GM12878 (cell line): Measurements from ENCODE around the gene CABLES1. TPM values are rescaled to one million over a fixed set of nuclear protein-coding genes. Genes with fewer than 3 reads are reported as not detected.

Experiments
- ATAC-seq: fragments of 200-7000 bp; cut with Tn5 transposase; 3 replicates; pipeline ENCODE4 v1.9.1; 2020; ENCODE audit warnings: mild to moderate bottlenecking, moderate library complexity
- BruUV-seq: library from RNA; stranded (reverse); fragments of 400-500 nt; replicated peaks from 2 replicates; lab custom pipeline; 2021; lab: Mats Ljungman, UMichigan
- CTCF ChIA-PET: fragments of 300-600 bp; sonication (Branson Sonifier 250); formaldehyde crosslinking; extraction: SDS; loops from one replicate; lab custom pipeline; 2021; ENCODE audit warnings: inconsistent platforms; lab: Yijun Ruan, JAX
- POLR2A ChIA-PET: fragments of 350-600 bp; formaldehyde crosslinking; extraction: SDS; loops from one replicate; lab custom pipeline; 2021; ENCODE audit warnings: inconsistent platforms; lab: Charles Lee
- RAD21 ChIA-PET: fragments of 300-600 bp; sonication (Branson Sonifier 250); formaldehyde crosslinking; loops from one replicate; lab custom pipeline; 2023; ENCODE audit warnings: antibody characterized with exemption; ENCODE audit not compliant: unreplicated experiment; lab: Charles Lee
- SMC1A ChIA-PET: fragments of 300-600 bp; sonication (Branson Sonifier 250); formaldehyde crosslinking; loops from one replicate; lab custom pipeline; 2023; ENCODE audit not compliant: unreplicated experiment, uncharacterized antibody; lab: Charles Lee
- DNase-seq: peaks from one replicate; pipeline ENCODE4 v3.0.0-alpha.2; 2011; ENCODE audit warnings: low read depth, low spot score
- FAIRE-seq: peaks from 3 replicates; lab custom pipeline; 2011; peaks lifted over from hg19 to GRCh38; lab: Jason Lieb, UNC
- H2AFZ ChIP-seq: 2 replicates; pipeline ENCODE4 v1.6.0; 2011; ENCODE audit warnings: low read depth, low read length, control low read depth; ENCODE audit not compliant: control insufficient read depth
- H3K27ac ChIP-seq: 2 replicates; pipeline ENCODE4 v1.5.1; 2011; ENCODE audit warnings: control low read depth; ENCODE audit not compliant: control insufficient read depth, insufficient read depth
- H3K27me3 ChIP-seq, 2 experiments: replicated peaks in 1 of 2; 2 replicates each; pipeline versions ENCODE4 v1.6.0 to v1.6.1; 2011; ENCODE audit warnings: low read length in 1 of 2; ENCODE audit not compliant: control insufficient read depth in 2 of 2, insufficient read depth in 2 of 2
- H3K36me3 ChIP-seq, 2 experiments: 2 replicates each; pipeline ENCODE4 v1.5.1; 2011; ENCODE audit warnings: low read length in 1 of 2; ENCODE audit not compliant: control insufficient read depth in 2 of 2, insufficient read depth in 2 of 2
- H3K4me1 ChIP-seq: 2 replicates; pipeline ENCODE4 v1.6.1; 2011; ENCODE audit warnings: mild to moderate bottlenecking, low read length, moderate library complexity, mixed read lengths; ENCODE audit not compliant: control insufficient read depth, insufficient read depth
- H3K4me2 ChIP-seq: 2 replicates; pipeline ENCODE4 v1.6.0; 2011; ENCODE audit warnings: control low read depth; ENCODE audit not compliant: control insufficient read depth, insufficient read depth
- H3K4me3 ChIP-seq: fragments of 200-600 bp; sonication (generic); 2 replicates; pipeline ENCODE4 v1.5.1; 2016
- H3K79me2 ChIP-seq: 2 replicates; pipeline ENCODE4 v1.6.0; 2011; ENCODE audit warnings: low read length; ENCODE audit not compliant: control insufficient read depth, insufficient read depth
- H3K9ac ChIP-seq: 2 replicates; pipeline ENCODE4 v1.8.0; 2011; ENCODE audit warnings: low read length, control low read depth, mixed read lengths; ENCODE audit not compliant: control insufficient read depth, insufficient read depth
- H3K9me3 ChIP-seq: replicated peaks from 3 replicates; pipeline ENCODE4 v1.5.1; 2011; ENCODE audit warnings: mild to moderate bottlenecking, low read length; ENCODE audit not compliant: control insufficient read depth, insufficient read depth
- H4K20me1 ChIP-seq: 2 replicates; pipeline ENCODE4 v1.6.0; 2011; ENCODE audit not compliant: control insufficient read depth, insufficient read depth
- CEBPB ChIP-seq, 2 experiments: fragments of 150-350 bp in 1 of 2; IDR thresholded peaks; 2 replicates each; pipeline ENCODE4 v1.6.1; 2012 to 2014; ENCODE audit warnings: low read depth in 2 of 2, low read length in 2 of 2, borderline replicate concordance in 1 of 2, inconsistent platforms in 1 of 2
- CHD1 ChIP-seq: IDR thresholded peaks from 2 replicates; pipeline ENCODE4 v1.6.1; 2012; ENCODE audit warnings: low read depth, low read length, improper control_type of control experiment
- CHD4 ChIP-seq: fragments of 200-600 bp; sonication (generic); IDR thresholded peaks from 2 replicates; pipeline ENCODE4 v1.6.1; 2016; ENCODE audit warnings: mild to moderate bottlenecking
- CREM ChIP-seq: IDR thresholded peaks from 2 replicates; pipeline ENCODE4 v1.6.1; 2014; ENCODE audit warnings: antibody characterized with exemption, low read depth
- E2F4 ChIP-seq: IDR thresholded peaks from 2 replicates; pipeline ENCODE4 v1.6.1; 2012; ENCODE audit warnings: low read depth, low read length, improper control_type of control experiment
- EED ChIP-seq: sonication (generic); IDR thresholded peaks from 2 replicates; pipeline ENCODE4 v1.6.1; 2016; ENCODE audit warnings: antibody characterized with exemption, low read depth
- FOXM1 ChIP-seq: IDR thresholded peaks from 2 replicates; pipeline ENCODE4 v1.6.1; 2012; ENCODE audit warnings: low read depth, mild to moderate bottlenecking, inconsistent platforms, low read length, moderate library complexity
- IRF4 ChIP-seq: IDR thresholded peaks from 2 replicates; pipeline ENCODE4 v1.6.1; 2011; ENCODE audit warnings: low read depth, low read length
- KAT2A ChIP-seq: conservative IDR thresholded peaks from 2 replicates; pipeline ENCODE4 v1.6.1; 2011; ENCODE audit warnings: low read depth, low read length; ENCODE audit not compliant: control insufficient read depth
- KLF5 ChIP-seq: fragments of 450-650 bp; IDR thresholded peaks from 2 replicates; pipeline ENCODE4 v1.6.1; 2014; ENCODE audit warnings: mild to moderate bottlenecking; ENCODE audit not compliant: partially characterized antibody
- MEF2A ChIP-seq: IDR thresholded peaks from 2 replicates; pipeline ENCODE4 v1.6.1; 2011; ENCODE audit warnings: low read depth, mild to moderate bottlenecking, low read length, moderate library complexity; ENCODE audit not compliant: insufficient read depth
- PML ChIP-seq: IDR thresholded peaks from 2 replicates; pipeline ENCODE4 v1.6.1; 2012; ENCODE audit warnings: low read length, inconsistent platforms
- SPI1 ChIP-seq: IDR thresholded peaks from 2 replicates; pipeline ENCODE4 v1.6.1; 2011; ENCODE audit warnings: low read depth, mild to moderate bottlenecking, low read length, moderate library complexity, borderline replicate concordance; ENCODE audit not compliant: insufficient read depth
- SRF ChIP-seq, 2 experiments: IDR thresholded peaks; 2 replicates each; pipeline ENCODE4 v1.6.1; 2011; ENCODE audit warnings: low read depth in 2 of 2, low read length in 2 of 2, mild to moderate bottlenecking in 1 of 2, moderate library complexity in 1 of 2
- STAT3 ChIP-seq: IDR thresholded peaks from 2 replicates; pipeline ENCODE4 v1.6.1; 2011; ENCODE audit warnings: low read depth, low read length, improper control_type of control experiment
- TBL1XR1 ChIP-seq: IDR thresholded peaks from 2 replicates; pipeline ENCODE4 v1.6.1; 2012; ENCODE audit warnings: low read depth, low read length, improper control_type of control experiment
- ZZZ3 ChIP-seq: IDR thresholded peaks from 2 replicates; pipeline ENCODE4 v1.6.1; 2011; ENCODE audit warnings: low read depth; ENCODE audit not compliant: control insufficient read depth, insufficient read length
- WGBS: methylation state at CpG from one replicate; pipeline ENCODE4 v1.1.6; 2016; ENCODE audit warnings: low lambda C conversion rate; ENCODE audit not compliant: insufficient replicate concordance, insufficient coverage; ENCODE audit errors: missing lambda C conversion rate; 5-methylcytosine and 5-hydroxymethylcytosine counted together
- in situ Hi-C: fragments of 300-500 bp; cut with MboI; formaldehyde crosslinking; loops from 9 replicates; pipeline ENCODE4 v1.14.3; 2018; ENCODE audit warnings: mixed read lengths
- intact Hi-C: fragments of 100-400 bp; cut with micrococcal nuclease; formaldehyde crosslinking; loops from one replicate; pipeline ENCODE4 v1.14.2; 2022; ENCODE audit not compliant: unreplicated experiment
- polyA plus RNA-seq, 11 experiments: library from polyadenylated mRNA; depleted of rRNA in 4 of 11; unstranded in 6 of 11; stranded (reverse) in 5 of 11; fragments of >200 nt; fragmentation: Nextera tagmentation in 4 of 11; fragmentation: Illumina TruSeq in 1 of 11; extraction: Ambion mirVana in 4 of 11; extraction: Trizol in 1 of 11; gene quantifications; 1 replicate in 1 of 11; 2 replicates in 10 of 11; pipeline versions ENCODE4 v1.2.1 to v1.2.3, GENCODE V29; 2011 to 2016; ENCODE audit warnings: inconsistent platforms in 2 of 11, missing spikeins in 2 of 11, low read depth in 1 of 11
- total RNA-seq, 4 experiments: library from RNA; depleted of rRNA in 3 of 4; stranded (reverse); fragments of >200 nt in 3 of 4; fragmentation: Illumina TruSeq in 1 of 4; extraction: Trizol in 1 of 4; gene quantifications; 2 replicates each; pipeline versions ENCODE4 v1.2.1 to v1.2.3, GENCODE V29; 2013 to 2021
- TF ChIP-seq, protein P1 (sequence below): IDR thresholded peaks from 2 replicates; pipeline ENCODE4 v1.6.1; 2011; ENCODE audit warnings: low read depth, low read length, improper control_type of control experiment, borderline replicate concordance

Gene CABLES1
- total and polyA plus RNA-seq, 10 of the 15 experiments (the other 5 are each of a cell fraction or from before 2014, with no cell fraction given), result 2.9 to 27.2 (median 8.2) TPM

DNA sequence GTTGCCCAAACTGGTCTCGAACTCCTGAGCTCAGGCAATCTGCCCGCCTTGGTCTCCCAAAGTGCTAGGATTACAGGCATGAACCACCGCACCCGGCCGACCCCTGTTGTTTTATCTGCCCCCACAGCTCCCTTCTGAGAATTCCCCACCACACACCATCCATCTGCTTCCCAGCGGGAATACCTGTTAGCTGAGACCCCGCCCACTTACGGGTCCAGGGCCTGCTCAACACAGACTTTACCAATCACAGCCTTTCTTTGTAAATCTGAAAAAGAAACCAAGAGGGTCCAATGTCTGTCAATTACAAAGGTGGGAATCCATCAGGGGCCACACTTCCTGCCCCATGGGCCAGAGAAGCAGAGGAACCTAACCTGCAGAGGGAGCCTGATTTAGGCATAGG is 14.2 kb upstream of the CABLES1 start (continued):
- TF ChIP-seq, protein P1, sequence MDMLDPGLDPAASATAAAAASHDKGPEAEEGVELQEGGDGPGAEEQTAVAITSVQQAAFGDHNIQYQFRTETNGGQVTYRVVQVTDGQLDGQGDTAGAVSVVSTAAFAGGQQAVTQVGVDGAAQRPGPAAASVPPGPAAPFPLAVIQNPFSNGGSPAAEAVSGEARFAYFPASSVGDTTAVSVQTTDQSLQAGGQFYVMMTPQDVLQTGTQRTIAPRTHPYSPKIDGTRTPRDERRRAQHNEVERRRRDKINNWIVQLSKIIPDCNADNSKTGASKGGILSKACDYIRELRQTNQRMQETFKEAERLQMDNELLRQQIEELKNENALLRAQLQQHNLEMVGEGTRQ, result no peak
- no peak for TF ChIP-seq SRF (IDR thresholded peaks at IDR 0.05; ENCODE audit: low read depth in 2 of 2, low read length in 2 of 2)
- TF ChIP-seq CREM, result no peak
- TF ChIP-seq STAT3, result no peak
- TF ChIP-seq MEF2A, result no peak

DNA sequence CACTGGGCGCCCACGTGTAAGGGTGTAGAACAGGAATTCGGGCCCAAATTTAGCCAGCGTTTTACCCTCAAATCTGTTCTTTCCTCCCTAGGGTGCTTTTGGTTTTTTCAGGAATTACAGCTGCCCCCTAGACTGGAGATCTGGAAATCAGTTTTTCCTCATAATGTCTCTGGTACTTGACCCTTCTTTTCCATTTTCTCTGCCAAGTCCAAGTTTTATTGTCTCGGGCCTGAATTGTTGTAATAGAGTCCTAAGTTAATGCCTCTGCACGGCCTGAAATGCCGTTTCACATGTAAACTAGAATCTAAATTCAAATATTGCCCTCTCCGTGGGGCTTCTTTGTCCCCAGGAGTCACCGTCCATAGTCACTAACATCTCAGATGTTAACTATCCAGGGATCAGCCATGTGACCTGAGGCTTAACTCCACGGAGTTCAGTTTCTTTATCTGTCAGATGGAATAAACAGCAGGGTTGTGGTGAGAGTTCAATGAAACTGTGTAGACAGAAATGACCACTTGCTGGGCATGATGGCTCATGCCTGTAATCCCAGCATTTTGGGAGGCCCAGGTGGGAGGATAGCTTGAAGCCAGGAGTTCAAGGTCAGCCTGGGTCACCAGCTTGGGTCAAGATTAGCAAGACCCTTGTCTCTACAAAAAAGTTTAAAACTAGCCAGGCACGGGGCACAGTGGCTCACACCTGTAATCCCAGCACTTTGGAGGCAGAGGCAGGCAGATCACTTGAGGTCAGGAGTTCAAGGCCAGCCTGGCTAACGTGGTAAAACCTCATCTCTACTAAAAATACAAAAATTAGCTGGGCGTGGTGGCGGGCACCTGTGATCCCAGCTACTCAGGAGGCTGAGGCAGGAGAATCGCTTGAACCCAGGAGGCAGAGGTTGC is 12.7 kb upstream of the CABLES1 start:
- RAD21 ChIA-PET, result no interaction called here

More for the DNA sequence above, 12.7 kb upstream of the CABLES1 start:
- Histone ChIP-seq H3K4me2 (no peak overlapping the region), H2AFZ (no peak overlapping the region), H3K9me3 (no peaks in the 10 kb centered on the region), H3K9ac (no peak overlapping the region), H3K27ac (no peak overlapping the region), H3K4me3 (no peak overlapping the region), H3K36me3 (no peaks in the 10 kb centered on the region), H3K27me3 (no peaks in the 10 kb centered on the region), H3K4me1 (no peaks in the 10 kb centered on the region), H3K79me2 (no peaks in the 10 kb centered on the region), H4K20me1 (no peaks in the 10 kb centered on the region)
- DNase-seq (no peak), FAIRE-seq (no peak), ATAC-seq (no peak)
- WGBS, result 69% methylated on average over 15 of the region's 15 CpGs
- POLR2A ChIA-PET, result no interaction called here
- intact Hi-C loops (no loop called here), in situ Hi-C loops (no loop called here)
- CTCF ChIA-PET, result interaction anchor here (2.5 kb wide), 1 partner anchor 9 kb away, joined by 6 read pairs; no protein-coding TSS in a partner anchor
- no TSS peak for BruUV-seq
- SMC1A ChIA-PET, result no interaction called here
- no peak for TF ChIP-seq EED
- TF ChIP-seq TBL1XR1, result no peak
- TF ChIP-seq KLF5, result no peak
- TF ChIP-seq PML, result no peak
- no peak for TF ChIP-seq ZZZ3
- no peak for TF ChIP-seq CHD4
- no peak for TF ChIP-seq IRF4
- TF ChIP-seq FOXM1, result no peak
- TF ChIP-seq KAT2A, result no peak
- TF ChIP-seq CEBPB (IDR thresholded peaks at IDR 0.05; ENCODE audit: borderline replicate concordance in 1 of 2, low read depth in 2 of 2, low read length in 2 of 2), result no peak
- no peak for TF ChIP-seq SPI1
- TF ChIP-seq E2F4, result no peak
- no peak for TF ChIP-seq CHD1
